ENCODE data around the gene MEAK7. TPM values are rescaled to one million over a fixed set of nuclear protein-coding genes. Genes with fewer than 3 reads are reported as not detected.

Gene MEAK7
- polyA plus RNA-seq (ENCODE audit: insufficient read length in 12 of 12): 10 to 100 TPM in 6 of 12 donors, 1 to 10 TPM in 5, not detected in 1; 3.3 to 16.0 (median 11.5) TPM
- long read RNA-seq, donor 1, full-length matches to known transcripts: 3 of 3 reads
- long read RNA-seq, donor 1, partial matches to known transcripts: 0 of 3 reads
- long read RNA-seq, donor 1, other reads (novel, unspliced or antisense): 0 of 3 reads
- long read RNA-seq, donor 2, full-length matches to known transcripts: 2 of 2 reads
- long read RNA-seq, donor 2, partial matches to known transcripts: 0 of 2 reads
- long read RNA-seq, donor 2, other reads (novel, unspliced or antisense): 0 of 2 reads
- long read RNA-seq, donor 3, full-length matches to known transcripts: 1 of 1 reads
- long read RNA-seq, donor 3, partial matches to known transcripts: 0 of 1 reads
- long read RNA-seq, donor 3, other reads (novel, unspliced or antisense): 0 of 1 reads
- long read RNA-seq, donor 4: 0 reads
- long read RNA-seq, donor 5, full-length matches to known transcripts: 4 of 4 reads
- long read RNA-seq, donor 5, partial matches to known transcripts: 0 of 4 reads
- long read RNA-seq, donor 5, other reads (novel, unspliced or antisense): 0 of 4 reads
- long read RNA-seq, donor 6: 0 reads
- long read RNA-seq, donor 7, partial matches to known transcripts: 0 of 1 reads
- long read RNA-seq, donor 7, other reads (novel, unspliced or antisense): 0 of 1 reads
- long read RNA-seq, donor 8, full-length matches to known transcripts: 4 of 4 reads
- long read RNA-seq, donor 8, partial matches to known transcripts: 0 of 4 reads
- long read RNA-seq, donor 8, other reads (novel, unspliced or antisense): 0 of 4 reads
- long read RNA-seq, donor 9: 0 reads
- long read RNA-seq, donor 10, full-length matches to known transcripts: 1 of 1 reads
- long read RNA-seq, donor 10, partial matches to known transcripts: 0 of 1 reads
- long read RNA-seq, donor 10, other reads (novel, unspliced or antisense): 0 of 1 reads
- long read RNA-seq, donor 11, full-length matches to known transcripts: 2 of 2 reads
- long read RNA-seq, donor 11, partial matches to known transcripts: 0 of 2 reads
- long read RNA-seq, donor 11, other reads (novel, unspliced or antisense): 0 of 2 reads

GRCh38 chr16:84504420-84505248 lies at the start of gene MEAK7:
Gene MEAK7 (minus strand): TSS chr16:84504659. CDS start chr16:84498086, 6,573 bp downstream.
- peak; percentile 98 for DNase-seq

DNA sequence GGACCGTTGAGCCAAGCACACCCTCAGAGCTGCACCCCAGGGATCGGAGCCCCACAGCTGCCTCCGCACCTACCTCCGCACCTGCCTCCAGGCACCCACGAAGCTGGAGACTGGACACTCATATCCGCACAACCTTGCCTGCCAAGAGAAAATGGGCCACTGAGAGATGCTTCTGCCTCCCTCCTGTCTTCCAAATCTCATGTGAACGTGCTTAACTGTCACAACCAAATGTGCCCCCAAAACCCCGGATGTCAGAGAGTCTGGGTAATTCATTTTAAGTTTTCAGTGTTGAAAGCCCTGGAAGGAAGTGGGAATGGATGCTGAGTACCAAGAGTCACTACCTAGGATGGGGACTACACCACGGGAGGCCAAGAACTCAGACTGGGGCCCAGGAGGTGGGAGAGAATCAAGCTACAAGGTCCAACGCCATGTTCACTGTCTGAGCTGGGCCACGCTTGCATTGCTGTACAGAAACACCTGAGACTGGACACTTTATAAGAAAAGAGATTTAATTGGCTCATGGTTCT lies 49.5 kb upstream of the MEAK7 start:
- DNase-seq: no peak

GRCh38 chr16:84552135-84552534 lies 47.7 kb upstream of the MEAK7 start:
- DNase-seq: no peak

DNA sequence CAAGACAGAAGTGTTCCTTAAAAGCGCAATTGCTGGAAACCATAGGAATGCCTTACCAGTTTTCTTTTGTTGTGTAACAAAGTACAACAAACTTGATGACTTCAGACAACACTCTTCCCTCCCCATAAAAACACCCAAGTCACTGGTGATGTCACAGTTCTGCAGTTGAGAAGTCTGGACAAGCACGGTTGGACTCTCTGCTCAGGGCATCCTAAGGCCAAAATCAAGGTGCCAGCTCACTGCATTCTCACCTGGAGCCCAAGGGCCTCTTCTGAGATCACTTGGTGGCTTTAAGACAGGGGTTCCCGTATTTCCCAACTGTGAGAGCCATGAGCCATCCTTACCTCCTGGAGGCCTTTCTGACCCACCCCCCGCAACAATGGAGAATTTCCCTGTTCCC lies 45.6 kb upstream of the MEAK7 start:
- DNase-seq: no peak

DNA sequence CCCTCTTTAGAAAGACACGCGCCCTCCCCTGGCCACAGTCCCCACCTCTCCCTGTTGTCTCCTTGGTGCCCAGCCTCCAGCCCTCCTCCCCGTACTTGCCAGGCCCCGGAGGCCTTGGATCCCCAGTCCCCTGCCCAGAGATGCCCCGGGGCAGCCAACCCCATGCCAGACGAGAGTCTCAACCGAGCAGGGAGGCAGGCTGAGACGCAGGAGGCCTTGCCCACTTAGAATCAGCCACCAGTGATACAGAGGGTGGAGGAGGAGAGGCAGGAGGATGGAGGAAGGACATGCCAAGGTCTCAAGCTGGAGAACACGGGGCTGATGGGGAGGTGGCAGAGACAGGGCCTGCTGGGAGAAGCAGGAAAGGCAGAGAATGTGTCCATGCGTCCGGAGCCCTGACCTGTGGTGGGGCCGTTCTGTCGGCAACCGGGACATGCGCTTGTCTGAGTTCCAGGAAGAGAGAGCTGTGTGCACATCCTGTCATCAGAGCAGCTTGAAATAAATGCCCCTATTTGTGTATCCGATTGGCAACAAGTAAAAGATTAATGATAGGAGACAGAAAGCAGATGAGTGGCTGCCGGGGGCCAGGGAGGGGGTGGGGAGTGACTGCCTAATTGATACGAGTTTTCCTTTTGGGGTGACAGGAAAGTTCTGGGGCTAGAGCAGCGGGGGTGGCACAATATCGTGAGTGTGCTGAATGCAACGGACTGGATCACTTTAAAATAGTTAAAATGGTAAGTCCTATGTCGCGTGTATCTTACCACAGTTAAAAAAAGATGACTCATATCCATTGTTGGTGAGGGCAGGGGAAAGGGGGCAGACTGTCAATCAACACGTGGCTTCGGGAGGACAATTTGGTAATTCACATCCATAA lies 44.7 kb upstream of the MEAK7 start:
- no peak for DNase-seq

- no peak for DNase-seq
These were observed 44.0 kb upstream of the MEAK7 start for GRCh38 chr16:84548508-84548907.

DNA sequence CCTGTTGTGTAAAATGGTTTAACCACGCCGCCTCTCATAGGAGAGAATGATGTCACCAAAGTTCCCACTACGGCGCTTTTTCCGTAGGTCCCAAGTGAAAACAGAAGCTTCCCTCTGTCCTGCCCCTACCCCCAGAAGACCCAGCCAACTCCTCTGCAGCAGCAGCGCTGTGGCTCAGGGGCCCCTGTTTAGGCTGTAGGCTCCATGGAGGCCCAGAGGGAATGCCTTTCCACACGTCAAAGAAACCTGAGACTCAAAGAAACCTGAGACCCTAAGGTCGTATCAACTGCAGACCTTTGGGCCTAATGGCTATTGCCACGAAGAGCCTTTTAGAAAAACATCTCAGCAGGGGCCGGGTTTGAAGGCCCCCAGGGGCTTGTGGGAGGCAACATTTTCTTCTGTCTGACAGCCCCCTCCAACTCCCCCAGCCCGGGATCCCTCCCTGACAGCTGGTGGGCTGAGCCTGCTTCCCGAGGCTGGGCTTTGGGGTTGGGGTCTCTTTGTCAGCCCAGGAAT lies 43.1 kb upstream of the MEAK7 start:
- DNase-seq: no peak

- no peak for DNase-seq
These were observed 42.4 kb upstream of the MEAK7 start for GRCh38 chr16:84546669-84547545.

- DNase-seq: no peak
These were observed 40.8 kb upstream of the MEAK7 start for GRCh38 chr16:84545114-84545737.

GRCh38 chr16:84544031-84544773 lies 39.7 kb upstream of the MEAK7 start:
- DNase-seq: no peak

GRCh38 chr16:84543253-84543652 lies 38.8 kb upstream of the MEAK7 start:
- no peak for DNase-seq

- no peak for DNase-seq
These were observed 37.7 kb upstream of the MEAK7 start for GRCh38 chr16:84541999-84542817.

- DNase-seq: no peak
These were observed 35.7 kb upstream of the MEAK7 start for GRCh38 chr16:84540194-84540593.

DNA sequence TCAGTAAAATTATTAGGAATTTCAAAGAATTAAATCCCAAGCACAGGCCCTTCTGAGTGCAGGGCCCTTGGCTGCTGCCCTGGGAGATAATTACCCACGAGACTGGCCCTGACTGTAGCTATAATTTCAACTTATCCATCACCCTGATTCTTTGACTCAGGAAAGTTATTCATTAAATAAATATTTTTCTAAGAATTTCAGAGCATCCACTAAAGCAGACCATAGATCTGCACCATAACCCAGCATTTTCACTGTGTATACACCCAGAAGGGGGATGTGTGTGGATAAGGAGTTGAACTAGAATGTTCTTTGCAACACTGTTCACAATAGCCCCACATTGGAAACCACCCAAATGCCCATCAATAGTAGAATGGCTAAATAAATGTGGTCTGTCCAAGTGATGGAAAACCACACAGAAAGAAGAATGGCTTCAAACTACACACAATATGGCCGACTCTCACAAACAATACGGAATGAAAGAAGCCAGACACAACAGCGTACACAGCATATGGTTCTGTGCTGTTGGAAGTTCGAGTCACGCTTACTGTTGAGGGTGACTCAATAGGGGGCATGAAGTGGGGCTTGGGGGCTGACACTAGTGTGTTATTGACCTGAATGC lies 33.9 kb upstream of the MEAK7 start:
- DNase-seq: no peak

- DNase-seq: no peak
These were observed 33.2 kb upstream of the MEAK7 start for GRCh38 chr16:84537491-84538151.

GRCh38 chr16:84535851-84536250 lies 31.4 kb upstream of the MEAK7 start:
- no peak for DNase-seq
